HCT116 (cell line): ENCODE data around the gene COX11. TPM values are rescaled to one million over a fixed set of nuclear protein-coding genes. Genes with fewer than 3 reads are reported as not detected.

Source experiments
- ATAC-seq: fragments of 200-7000 bp; cut with Tn5 transposase; 2 replicates; pipeline ENCODE4 v1.9.1; 2020; ENCODE audit warnings: mild to moderate bottlenecking, moderate library complexity
- BruUV-seq: library from RNA; stranded (reverse); fragments of 400-500 nt; replicated peaks from 2 replicates; lab custom pipeline; 2021; lab: Mats Ljungman, UMichigan
- CTCF ChIA-PET: fragments of 300-600 bp; sonication (Branson Sonifier 250); formaldehyde crosslinking; loops from one replicate; lab custom pipeline; 2021; ENCODE audit warnings: antibody characterized with exemption; lab: Charles Lee
- POLR2A ChIA-PET: fragments of 300-600, 350-600 bp; sonication (Branson Sonifier 250); formaldehyde crosslinking; loops from one replicate; lab custom pipeline; 2021; ENCODE audit warnings: antibody characterized with exemption; lab: Charles Lee
- RAD21 ChIA-PET, 2 experiments: fragments of 300-600 bp; sonication (Branson Sonifier 250); formaldehyde crosslinking; loops; one replicate each; lab custom pipeline; 2023; ENCODE audit warnings: low total read pairs in 2 of 2; ENCODE audit not compliant: uncharacterized antibody in 2 of 2, unreplicated experiment in 2 of 2, low non-redundant PET in 1 of 2; lab: Charles Lee
- DNase-seq: peaks from one replicate; pipeline ENCODE4 v3.0.0-alpha.2; 2010; ENCODE audit warnings: low read depth, low spot score
- H2AFZ ChIP-seq: fragments of 200-600 bp; shearing (Covaris generic), sonication (generic); 2 replicates; pipeline ENCODE4 v1.6.1; 2017; ENCODE audit warnings: low read depth, mixed run types, mixed read lengths, antibody characterized with exemption, low read length; ENCODE audit not compliant: poor library complexity, severe bottlenecking
- H3K27ac ChIP-seq: 2 replicates; pipeline ENCODE4 v1.5.1; 2012; ENCODE audit warnings: low read depth, low read length
- H3K27me3 ChIP-seq: fragments of 200-600 bp; sonication (generic); 2 replicates; pipeline ENCODE4 v1.6.1; 2016; ENCODE audit warnings: mixed run types, low read length, mixed read lengths; ENCODE audit not compliant: insufficient read depth
- H3K36me3 ChIP-seq, 2 experiments: fragments of 200-500 bp in 1 of 2; fragments of 200-600 bp in 1 of 2; sonication (Bioruptor generic) in 1 of 2; sonication (generic) in 1 of 2; 2 replicates each; pipeline versions ENCODE4 v1.5.1 to v1.6.1; 2014 to 2016; ENCODE audit warnings: low read length in 2 of 2, inconsistent platforms in 1 of 2, mixed read lengths in 1 of 2, mixed run types in 1 of 2; ENCODE audit not compliant: insufficient read depth in 2 of 2, control insufficient read depth in 1 of 2
- H3K4me1 ChIP-seq, 2 experiments: fragments of 200-600 bp in 1 of 2; sonication (generic) in 1 of 2; 2 replicates each; pipeline versions ENCODE4 v1.5.1 to v1.6.1; 2012 to 2017; ENCODE audit warnings: low read length in 2 of 2, inconsistent platforms in 1 of 2, mild to moderate bottlenecking in 1 of 2, mixed read lengths in 1 of 2, mixed run types in 1 of 2, moderate library complexity in 1 of 2; ENCODE audit not compliant: insufficient read depth in 2 of 2, control insufficient read depth in 1 of 2
- H3K4me2 ChIP-seq: fragments of 200-600 bp; sonication (generic); 2 replicates; pipeline ENCODE4 v1.6.1; 2017; ENCODE audit warnings: mixed run types, low read length, mixed read lengths
- H3K4me3 ChIP-seq, 2 experiments: fragments of 200-600 bp in 1 of 2; sonication (generic) in 1 of 2; replicated peaks in 1 of 2; 2 replicates each; pipeline ENCODE4 v1.5.1; 2011 to 2016; ENCODE audit warnings: low read length in 2 of 2, control low read depth in 1 of 2, low read depth in 1 of 2, mild to moderate bottlenecking in 1 of 2, mixed read lengths in 1 of 2, mixed run types in 1 of 2
- H3K79me2 ChIP-seq: fragments of 200-600 bp; sonication (generic); 2 replicates; pipeline ENCODE4 v1.6.1; 2017; ENCODE audit warnings: mild to moderate bottlenecking, mixed run types, low read length, moderate library complexity, mixed read lengths; ENCODE audit not compliant: insufficient read depth
- H3K9ac ChIP-seq: fragments of 200-600 bp; sonication (generic); 2 replicates; pipeline ENCODE4 v1.6.1; 2016; ENCODE audit warnings: low read length, mixed read lengths
- H3K9me2 ChIP-seq: fragments of 200-600 bp; sonication (generic), shearing (Covaris generic); 2 replicates; pipeline ENCODE4 v1.6.1; 2017; ENCODE audit warnings: mixed run types, mild to moderate bottlenecking, moderate library complexity; ENCODE audit not compliant: insufficient read depth
- H3K9me3 ChIP-seq, 2 experiments: fragments of 200-500 bp in 1 of 2; fragments of 200-600 bp in 1 of 2; sonication (Bioruptor generic) in 1 of 2; sonication (generic) in 1 of 2; 2 replicates each; pipeline ENCODE4 v1.6.1; 2014 to 2017; ENCODE audit warnings: low read length in 2 of 2, mixed read lengths in 2 of 2, inconsistent platforms in 1 of 2, low read depth in 1 of 2, mild to moderate bottlenecking in 1 of 2, mixed run types in 1 of 2, moderate library complexity in 1 of 2; ENCODE audit not compliant: control insufficient read depth in 1 of 2, insufficient read depth in 1 of 2
- H4K20me1 ChIP-seq: fragments of 200-600 bp; sonication (generic), shearing (Covaris generic); 2 replicates; pipeline ENCODE4 v1.6.1; 2017; ENCODE audit warnings: mixed run types, mild to moderate bottlenecking, moderate library complexity; ENCODE audit not compliant: insufficient read depth
- CEBPB ChIP-seq: IDR thresholded peaks from 2 replicates; pipeline ENCODE4 v1.6.1; 2012; ENCODE audit warnings: low read depth
- EGR1 ChIP-seq: IDR thresholded peaks from 2 replicates; pipeline ENCODE4 v1.6.1; 2012; ENCODE audit warnings: low read depth
- ELF1 ChIP-seq: IDR thresholded peaks from 2 replicates; pipeline ENCODE4 v1.6.1; 2012; ENCODE audit warnings: low read depth, borderline replicate concordance
- EZH2phosphoT487 ChIP-seq: fragments of 200-600 bp; IDR thresholded peaks from 2 replicates; pipeline ENCODE4 v1.6.1; 2018; ENCODE audit warnings: antibody characterized with exemption, borderline replicate concordance
- FOSL1 ChIP-seq: IDR thresholded peaks from 2 replicates; pipeline ENCODE4 v1.6.1; 2012; ENCODE audit warnings: low read depth
- POLR2AphosphoS5 ChIP-seq: IDR thresholded peaks from 2 replicates; pipeline ENCODE4 v1.6.1; 2011; ENCODE audit warnings: mild to moderate bottlenecking, low read depth, low read length, moderate library complexity
- RAD21 ChIP-seq: IDR thresholded peaks from 2 replicates; pipeline ENCODE4 v1.6.1; 2012; ENCODE audit warnings: low read depth, mild to moderate bottlenecking
- TCF7L2 ChIP-seq: IDR thresholded peaks from 2 replicates; pipeline ENCODE4 v1.7.0; 2011; ENCODE audit warnings: borderline replicate concordance, inconsistent platforms; ENCODE audit not compliant: insufficient read depth, insufficient read length; ENCODE audit errors: extremely low read depth
- ZNF274 ChIP-seq: fragments of 200-500 bp; sonication (Bioruptor generic); IDR thresholded peaks from 2 replicates; pipeline ENCODE4 v1.6.1; 2014; ENCODE audit warnings: mild to moderate bottlenecking, low read depth, low read length, inconsistent platforms
- intact Hi-C: fragments of 100-400 bp; cut with micrococcal nuclease; formaldehyde crosslinking; loops from 2 replicates; pipeline ENCODE4 v1.10.0; 2022
- total RNA-seq: library from RNA; stranded (reverse); gene quantifications from one replicate; pipeline ENCODE4 v1.2.1, GENCODE V29; 2021; ENCODE audit not compliant: unreplicated experiment
- TF ChIP-seq, protein P1 (sequence below): IDR thresholded peaks from 2 replicates; pipeline ENCODE4 v1.6.1; 2012
- TF ChIP-seq, protein P2 (sequence below), 3 experiments: fragments of 200-600 bp in 1 of 3; sonication (generic) in 1 of 3; IDR thresholded peaks in 2 of 3; conservative IDR thresholded peaks in 1 of 3; 2 replicates each; pipeline ENCODE4 v1.5.1; 2012 to 2017; ENCODE audit warnings: low read depth in 2 of 3, low read length in 2 of 3, antibody characterized with exemption in 1 of 3, borderline replicate concordance in 1 of 3, control low read depth in 1 of 3, mild to moderate bottlenecking in 1 of 3, mixed read lengths in 1 of 3, mixed run types in 1 of 3, moderate library complexity in 1 of 3; ENCODE audit not compliant: insufficient read depth in 1 of 3

Gene COX11
- total RNA-seq, 1 experiment from 2014 or later, result 62.9 TPM

GRCh38 chr17:54947396-54947795 is 21.1 kb downstream of the COX11 start:
- RAD21 ChIA-PET, result no interaction called here

More at GRCh38 chr17:54947396-54947795, 21.1 kb downstream of the COX11 start:
- H3K9me2 ChIP-seq, result no peaks in the 10 kb centered on the region
- H4K20me1 ChIP-seq, result no peaks in the 10 kb centered on the region
- no TSS peak for BruUV-seq
- no peak overlapping the region for H3K27ac ChIP-seq
- ChIA-PET CTCF (no interaction called here), POLR2A (no interaction called here)
- no peaks in the 10 kb centered on the region for H3K79me2 ChIP-seq
- no peaks in the 10 kb centered on the region for H3K27me3 ChIP-seq
- H3K4me2 ChIP-seq, result no peak overlapping the region; the same call in 1 of the 2 replicates
- H3K9me3 ChIP-seq, result no peaks in the 10 kb centered on the region
- intact Hi-C loops, result no loop called here
- DNase-seq (no peak), ATAC-seq (no peak)
- H3K4me1 ChIP-seq, result peaks cover 9 to 17% of the 10 kb centered on the region in 2 experiments
- H3K36me3 ChIP-seq, result peaks cover 18 to 19% of the 10 kb centered on the region in 2 experiments
- no peak overlapping the region for H3K9ac ChIP-seq
- TF ChIP-seq POLR2AphosphoS5 (no peak), RAD21 (no peak), ELF1 (no peak), ZNF274 (no peak), EZH2phosphoT487 (no peak), CEBPB (no peak), EGR1 (no peak), TCF7L2 (no peak), FOSL1 (no peak)
- TF ChIP-seq, protein P1, sequence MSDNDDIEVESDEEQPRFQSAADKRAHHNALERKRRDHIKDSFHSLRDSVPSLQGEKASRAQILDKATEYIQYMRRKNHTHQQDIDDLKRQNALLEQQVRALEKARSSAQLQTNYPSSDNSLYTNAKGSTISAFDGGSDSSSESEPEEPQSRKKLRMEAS, result no peak
- TF ChIP-seq, protein P2, sequence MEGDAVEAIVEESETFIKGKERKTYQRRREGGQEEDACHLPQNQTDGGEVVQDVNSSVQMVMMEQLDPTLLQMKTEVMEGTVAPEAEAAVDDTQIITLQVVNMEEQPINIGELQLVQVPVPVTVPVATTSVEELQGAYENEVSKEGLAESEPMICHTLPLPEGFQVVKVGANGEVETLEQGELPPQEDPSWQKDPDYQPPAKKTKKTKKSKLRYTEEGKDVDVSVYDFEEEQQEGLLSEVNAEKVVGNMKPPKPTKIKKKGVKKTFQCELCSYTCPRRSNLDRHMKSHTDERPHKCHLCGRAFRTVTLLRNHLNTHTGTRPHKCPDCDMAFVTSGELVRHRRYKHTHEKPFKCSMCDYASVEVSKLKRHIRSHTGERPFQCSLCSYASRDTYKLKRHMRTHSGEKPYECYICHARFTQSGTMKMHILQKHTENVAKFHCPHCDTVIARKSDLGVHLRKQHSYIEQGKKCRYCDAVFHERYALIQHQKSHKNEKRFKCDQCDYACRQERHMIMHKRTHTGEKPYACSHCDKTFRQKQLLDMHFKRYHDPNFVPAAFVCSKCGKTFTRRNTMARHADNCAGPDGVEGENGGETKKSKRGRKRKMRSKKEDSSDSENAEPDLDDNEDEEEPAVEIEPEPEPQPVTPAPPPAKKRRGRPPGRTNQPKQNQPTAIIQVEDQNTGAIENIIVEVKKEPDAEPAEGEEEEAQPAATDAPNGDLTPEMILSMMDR (IDR thresholded peaks at IDR 0.05 in 2 of 3, conservative IDR thresholded peaks at IDR 0.05 in 1 of 3; ENCODE audit: borderline replicate concordance in 1 of 3, insufficient read depth in 1 of 3, low read depth in 2 of 3, low read length in 2 of 3), result no peak
- H3K4me3 ChIP-seq, result no peak overlapping the region
- H2AFZ ChIP-seq, result no peak overlapping the region
